Measurements from ENCODE around the gene SIRPB1. TPM values are rescaled to one million over a fixed set of nuclear protein-coding genes. Genes with fewer than 3 reads are reported as not detected.

SIRPB1 gene
- total and polyA plus RNA-seq, 10 of the 15 experiments (the other 5 are each of a cell fraction or from before 2014, with no cell fraction given), result 3.4 to 33.8 (median 14.1) TPM

- Histone ChIP-seq H3K9ac (ENCODE audit: control insufficient read depth, insufficient read depth, low read length) (no peak overlapping the region), H3K9me3 (replicated peaks; ENCODE audit: control insufficient read depth, insufficient read depth, low read length) (peaks cover 5% of the 10 kb centered on the region; the same call in 2 of the 3 replicates), H3K27me3 (replicated peaks in 1 of 2; ENCODE audit: control insufficient read depth in 2 of 2, insufficient read depth in 2 of 2, low read length in 1 of 2) (no peaks in the 10 kb centered on the region), H3K27ac (ENCODE audit: control insufficient read depth, insufficient read depth) (no peak overlapping the region), H3K4me1 (ENCODE audit: control insufficient read depth, insufficient read depth, low read length) (peaks cover 33% of the 10 kb centered on the region), H4K20me1 (ENCODE audit: control insufficient read depth, insufficient read depth) (no peaks in the 10 kb centered on the region), H3K4me2 (ENCODE audit: control insufficient read depth, insufficient read depth) (no peak overlapping the region), H3K79me2 (ENCODE audit: control insufficient read depth, insufficient read depth, low read length) (no peaks in the 10 kb centered on the region; the same call in 1 of the 2 replicates), H3K4me3 (no peak overlapping the region), H2AFZ (ENCODE audit: control insufficient read depth, low read depth, low read length) (no peak overlapping the region), H3K36me3 (ENCODE audit: control insufficient read depth in 2 of 2, insufficient read depth in 2 of 2, low read length in 1 of 2) (no peaks in the 10 kb centered on the region)
- ATAC-seq, result no peak
- POLR2A ChIA-PET, result interaction anchor here (0.7 to 1.5 kb wide), 2 partner anchors 42 to 1249 kb away, joined by 3 read pairs; no protein-coding TSS in a partner anchor
- no TSS peak for BruUV-seq (replicated peaks)
- FAIRE-seq, result no peak
- in situ Hi-C loops (cut with MboI) (no loop called here), intact Hi-C loops (cut with micrococcal nuclease; ENCODE audit: unreplicated experiment) (loop anchor here (5.0 kb wide), 1 partner anchor 109 kb away; no protein-coding TSS in a partner anchor)
- 37% methylated on average over 14 of the region's 14 CpGs for WGBS (ENCODE audit: insufficient coverage, insufficient replicate concordance, low lambda C conversion rate, missing lambda C conversion rate)
- SMC1A ChIA-PET (ENCODE audit: uncharacterized antibody, unreplicated experiment), result interaction anchor here (1.3 to 2.2 kb wide), 4 partner anchors 42 to 111 kb away, joined by 3 to 11 read pairs (median 4); no protein-coding TSS in a partner anchor
- CTCF ChIA-PET, result interaction anchor here (0.9 to 1.7 kb wide), 3 partner anchors 11 to 107 kb away, joined by 3 to 6 read pairs (median 6); no protein-coding TSS in a partner anchor
- RAD21 ChIA-PET (ENCODE audit: unreplicated experiment), result interaction anchor here (1.1 to 2.3 kb wide), 3 partner anchors 86 to 115 kb away, joined by 3 to 5 read pairs (median 4); no protein-coding TSS in a partner anchor
- no peak for DNase-seq (ENCODE audit: low read depth, low spot score)
- TF ChIP-seq MAX (IDR thresholded peaks at IDR 0.05; ENCODE audit: low read depth, low read length), result no peak
These were observed 3.8 kb upstream of the SIRPB1 start for GRCh38 chr20:1623501-1624205.

- H3K27me3 ChIP-seq (replicated peaks in 1 of 2; ENCODE audit: control insufficient read depth in 2 of 2, insufficient read depth in 2 of 2, low read length in 1 of 2), result no peaks in the 10 kb centered on the region
- no peak overlapping the region for H3K27ac ChIP-seq (ENCODE audit: control insufficient read depth, insufficient read depth)
- in situ Hi-C loops (cut with MboI) (no loop called here), intact Hi-C loops (cut with micrococcal nuclease; ENCODE audit: unreplicated experiment) (loop anchor here (5.0 kb wide), 1 partner anchor 110 kb away; no protein-coding TSS in a partner anchor)
- CTCF ChIA-PET, result no interaction called here
- no peaks in the 10 kb centered on the region; the same call in 1 of the 2 replicates for H3K79me2 ChIP-seq (ENCODE audit: control insufficient read depth, insufficient read depth, low read length)
- 0% methylated on average over 1 of the region's 1 CpG for WGBS (ENCODE audit: insufficient coverage, insufficient replicate concordance, low lambda C conversion rate, missing lambda C conversion rate)
- ATAC-seq, result peak; percentile 77
- POLR2A ChIA-PET, result no interaction called here
- H3K4me2 ChIP-seq (ENCODE audit: control insufficient read depth, insufficient read depth), result no peak overlapping the region; the same call in 1 of the 2 replicates
- SMC1A ChIA-PET (ENCODE audit: uncharacterized antibody, unreplicated experiment), result interaction anchor here (1.3 to 1.9 kb wide), 3 partner anchors 9 to 113 kb away, joined by 3 to 5 read pairs (median 4); no protein-coding TSS in a partner anchor
- FAIRE-seq, result peak; percentile 83
- H2AFZ ChIP-seq (ENCODE audit: control insufficient read depth, low read depth, low read length), result no peak overlapping the region
- H4K20me1 ChIP-seq (ENCODE audit: control insufficient read depth, insufficient read depth), result no peaks in the 10 kb centered on the region
- H3K36me3 ChIP-seq (ENCODE audit: control insufficient read depth in 2 of 2, insufficient read depth in 2 of 2, low read length in 1 of 2), result no peaks in the 10 kb centered on the region
- no peak for DNase-seq (ENCODE audit: low read depth, low spot score)
- H3K4me1 ChIP-seq (ENCODE audit: control insufficient read depth, insufficient read depth, low read length), result peaks cover 33% of the 10 kb centered on the region
- H3K9ac ChIP-seq (ENCODE audit: control insufficient read depth, insufficient read depth, low read length), result no peak overlapping the region
- peaks cover 5% of the 10 kb centered on the region; the same call in 2 of the 3 replicates for H3K9me3 ChIP-seq (replicated peaks; ENCODE audit: control insufficient read depth, insufficient read depth, low read length)
- RAD21 ChIA-PET (ENCODE audit: unreplicated experiment), result interaction anchor here (1.1 kb wide), 1 partner anchor 114 kb away, joined by 3 read pairs; no protein-coding TSS in a partner anchor
- BruUV-seq (replicated peaks), result no TSS peak
- no peak overlapping the region for H3K4me3 ChIP-seq
- TF ChIP-seq IRF4 (IDR thresholded peaks at IDR 0.05; ENCODE audit: low read depth, low read length) (peak; percentile 78), SUZ12 (IDR thresholded peaks at IDR 0.05; ENCODE audit: unreplicated experiment) (no peak), ASH2L (IDR thresholded peaks at IDR 0.05; ENCODE audit: borderline replicate concordance, low read depth) (no peak), E2F4 (IDR thresholded peaks at IDR 0.05; ENCODE audit: low read depth, low read length) (no peak), EP300 (IDR thresholded peaks at IDR 0.05; ENCODE audit: borderline replicate concordance in 1 of 2, control insufficient read depth in 1 of 2, low read depth in 2 of 2, low read length in 2 of 2) (peak in 1 of 2 experiments; percentile 21; a peak in 1 of 4 replicates), BCL3 (IDR thresholded peaks at IDR 0.05; ENCODE audit: borderline replicate concordance, insufficient read depth, low read depth, low read length, poor library complexity, severe bottlenecking) (peak; percentile 12), TCF12 (IDR thresholded peaks at IDR 0.05; ENCODE audit: low read depth, low read length) (no peak), LARP7 (IDR thresholded peaks at IDR 0.05) (no peak), SMAD1 (IDR thresholded peaks at IDR 0.05; ENCODE audit: low read depth, partially characterized antibody) (peak; percentile 39), CBX5 (IDR thresholded peaks at IDR 0.05; ENCODE audit: low read depth) (no peak), EGR1 (IDR thresholded peaks at IDR 0.05; ENCODE audit: borderline replicate concordance in 1 of 2, low read depth in 2 of 2, low read length in 2 of 2) (no peak)
These were observed 2.6 kb upstream of the SIRPB1 start for GRCh38 chr20:1622450-1622849.
